Sigmoid colon (tissue), 3 donors: ENCODE measurements around the gene OR5D16.
"Not testable (repeated sequence)": the region's sequence is repeated elsewhere in the genome, so short reads cannot be mapped to it uniquely, and the experiment has no call there.

Source experiments
- POLR2A ChIP-seq, 2 donors: fragments of 450-650 bp; IDR thresholded peaks; one replicate each; pipeline ENCODE4 v1.6.1; 2016; ENCODE audit warnings: antibody characterized with exemption in 2 of 2, mild to moderate bottlenecking in 2 of 2, moderate library complexity in 2 of 2
- TF ChIP-seq, protein P1 (sequence below), 4 experiments: fragments of 450-650 bp in 3 of 4; fragments of 200-600 bp in 1 of 4; IDR thresholded peaks; one replicate each; pipeline ENCODE4 v1.5.1; 2016 to 2019; ENCODE audit warnings: antibody characterized with exemption in 4 of 4, mild to moderate bottlenecking in 3 of 4, moderate library complexity in 2 of 4

- TF ChIP-seq, protein P1, sequence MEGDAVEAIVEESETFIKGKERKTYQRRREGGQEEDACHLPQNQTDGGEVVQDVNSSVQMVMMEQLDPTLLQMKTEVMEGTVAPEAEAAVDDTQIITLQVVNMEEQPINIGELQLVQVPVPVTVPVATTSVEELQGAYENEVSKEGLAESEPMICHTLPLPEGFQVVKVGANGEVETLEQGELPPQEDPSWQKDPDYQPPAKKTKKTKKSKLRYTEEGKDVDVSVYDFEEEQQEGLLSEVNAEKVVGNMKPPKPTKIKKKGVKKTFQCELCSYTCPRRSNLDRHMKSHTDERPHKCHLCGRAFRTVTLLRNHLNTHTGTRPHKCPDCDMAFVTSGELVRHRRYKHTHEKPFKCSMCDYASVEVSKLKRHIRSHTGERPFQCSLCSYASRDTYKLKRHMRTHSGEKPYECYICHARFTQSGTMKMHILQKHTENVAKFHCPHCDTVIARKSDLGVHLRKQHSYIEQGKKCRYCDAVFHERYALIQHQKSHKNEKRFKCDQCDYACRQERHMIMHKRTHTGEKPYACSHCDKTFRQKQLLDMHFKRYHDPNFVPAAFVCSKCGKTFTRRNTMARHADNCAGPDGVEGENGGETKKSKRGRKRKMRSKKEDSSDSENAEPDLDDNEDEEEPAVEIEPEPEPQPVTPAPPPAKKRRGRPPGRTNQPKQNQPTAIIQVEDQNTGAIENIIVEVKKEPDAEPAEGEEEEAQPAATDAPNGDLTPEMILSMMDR (IDR thresholded peaks at IDR 0.05) = not testable (repeated sequence)
- TF ChIP-seq POLR2A (IDR thresholded peaks at IDR 0.05) = not testable (repeated sequence)
Measured at GRCh38 chr11:55872731-55873130, 34.2 kb downstream of the OR5D16 start.
